Glomerular visceral epithelial cell (primary cell): ENCODE measurements around the gene ROCK2.

ENCODE experiments used
- DNase-seq: peaks from one replicate; pipeline ENCODE4 v3.0.0-alpha.2; 2016; ENCODE audit errors: extremely low spot score

Gene ROCK2

GRCh38 chr2:11344342-11344955 is at the start of gene ROCK2:
Gene ROCK2, minus strand, starts transcription at chr2:11344636. Its CDS starts 500 bp downstream, at chr2:11344136.
- DNase-seq: peak; percentile 84

DNA sequence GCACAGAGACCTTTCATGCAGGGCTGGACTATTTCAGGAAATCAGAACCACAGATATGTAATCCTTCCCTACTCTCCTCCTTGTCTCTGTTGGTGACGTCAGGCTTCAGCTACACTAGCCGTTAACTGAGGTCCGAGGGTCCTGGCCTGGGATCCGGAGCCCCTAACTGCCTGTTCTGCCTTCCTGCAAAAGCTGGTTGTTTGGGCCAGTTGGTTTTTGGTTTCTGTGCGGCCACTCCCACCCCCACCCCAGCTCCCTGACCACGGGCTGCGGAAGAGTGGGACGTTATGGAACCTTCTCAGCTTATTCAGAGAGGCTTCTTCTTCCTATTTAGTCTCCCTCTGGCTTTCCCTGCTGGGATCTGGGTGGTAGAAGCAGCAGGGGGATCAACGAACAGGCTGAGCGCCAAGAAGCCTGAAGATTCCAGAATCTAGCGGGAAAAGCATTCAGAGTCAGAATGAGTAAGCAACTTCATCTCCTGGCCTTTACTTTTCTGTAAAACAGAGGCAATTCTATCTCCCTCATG is 49.3 kb upstream of the ROCK2 start:
- DNase-seq: no peak

DNA sequence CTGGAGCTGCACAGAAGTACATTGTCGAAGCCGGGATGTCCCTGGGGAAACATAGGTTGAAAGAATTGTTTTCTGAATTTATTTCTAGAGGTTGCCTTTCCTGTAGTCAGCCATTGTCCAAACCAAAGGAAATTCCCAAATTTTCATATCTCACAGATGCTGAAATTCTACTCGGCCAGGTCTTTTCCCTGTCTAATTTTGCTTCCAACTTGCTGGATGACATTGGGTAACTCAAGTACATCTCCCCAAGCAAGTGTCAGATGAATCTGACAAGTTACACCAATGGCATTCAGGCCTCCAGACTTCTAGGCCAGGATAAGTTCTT is 47.5 kb upstream of the ROCK2 start:
- DNase-seq: no peak

- DNase-seq: peak; percentile 15
Measured at GRCh38 chr2:11390399-11390658, 45.9 kb upstream of the ROCK2 start.

- DNase-seq: peak; percentile 96
Measured at GRCh38 chr2:11389551-11390398, 45.3 kb upstream of the ROCK2 start.

GRCh38 chr2:11389052-11389420 is 44.6 kb upstream of the ROCK2 start:
- DNase-seq: no peak

- DNase-seq: no peak
Measured at GRCh38 chr2:11388262-11389051, 44.0 kb upstream of the ROCK2 start.

GRCh38 chr2:11387843-11388242 is 43.4 kb upstream of the ROCK2 start:
- no peak for DNase-seq

DNA sequence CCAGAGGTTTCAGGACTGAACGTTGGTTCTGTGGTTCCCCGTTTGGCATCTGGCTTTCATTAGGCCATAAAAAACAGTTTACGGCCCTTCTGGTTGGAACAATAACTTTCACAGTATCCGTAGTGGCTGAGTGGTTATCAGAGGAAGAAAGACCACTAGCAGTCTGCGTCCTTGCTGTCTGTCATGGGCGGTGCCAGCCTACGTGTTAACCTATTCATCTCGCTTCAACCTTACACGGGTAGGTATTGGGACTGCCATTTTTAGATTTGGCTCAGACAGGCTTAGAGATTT is 42.6 kb upstream of the ROCK2 start:
- DNase-seq: no peak

- no peak for DNase-seq
Measured at GRCh38 chr2:11385847-11386246, 41.4 kb upstream of the ROCK2 start.

GRCh38 chr2:11385216-11385615 is 40.8 kb upstream of the ROCK2 start:
- DNase-seq: no peak

DNA sequence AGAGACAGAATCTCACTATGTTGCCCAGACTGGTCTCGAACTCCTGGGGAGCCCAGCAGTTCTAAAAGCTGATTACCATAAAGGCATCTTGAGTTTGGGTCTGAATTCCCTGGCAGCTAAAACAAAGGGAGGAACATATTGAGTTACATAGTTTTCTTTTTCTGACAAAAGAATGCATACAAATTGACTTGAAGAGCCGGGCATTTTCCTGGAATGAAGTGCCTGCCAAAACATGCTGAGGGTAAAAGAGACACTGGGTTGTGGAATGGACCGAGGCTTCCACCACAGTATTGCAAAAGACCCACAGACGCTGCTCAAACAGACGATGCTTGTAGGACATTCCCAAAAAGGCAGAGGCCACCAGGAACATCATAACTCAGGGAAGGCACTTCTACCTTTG is 35.1 kb upstream of the ROCK2 start:
- no peak for DNase-seq

GRCh38 chr2:11377928-11378545 is 33.6 kb upstream of the ROCK2 start:
- DNase-seq: no peak

GRCh38 chr2:11376071-11376470 is 31.6 kb upstream of the ROCK2 start:
- no peak for DNase-seq

DNA sequence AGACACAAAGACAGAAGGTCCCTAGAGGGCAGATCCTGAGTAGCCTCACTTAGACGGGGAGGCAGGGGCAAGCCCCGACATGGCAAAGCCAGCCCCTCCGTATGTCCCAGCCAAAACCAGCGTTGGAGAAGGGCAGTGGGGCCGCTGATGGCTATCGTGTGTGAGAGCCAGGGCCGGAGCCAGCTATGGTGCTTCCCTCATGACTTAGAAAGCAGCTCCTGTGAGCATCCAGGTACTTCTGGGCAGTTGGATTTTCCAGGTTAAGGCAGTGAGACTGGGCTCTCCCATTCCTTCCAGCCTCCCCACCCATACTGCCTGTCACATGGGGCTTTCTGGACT is 31.2 kb upstream of the ROCK2 start:
- DNase-seq: no peak

DNA sequence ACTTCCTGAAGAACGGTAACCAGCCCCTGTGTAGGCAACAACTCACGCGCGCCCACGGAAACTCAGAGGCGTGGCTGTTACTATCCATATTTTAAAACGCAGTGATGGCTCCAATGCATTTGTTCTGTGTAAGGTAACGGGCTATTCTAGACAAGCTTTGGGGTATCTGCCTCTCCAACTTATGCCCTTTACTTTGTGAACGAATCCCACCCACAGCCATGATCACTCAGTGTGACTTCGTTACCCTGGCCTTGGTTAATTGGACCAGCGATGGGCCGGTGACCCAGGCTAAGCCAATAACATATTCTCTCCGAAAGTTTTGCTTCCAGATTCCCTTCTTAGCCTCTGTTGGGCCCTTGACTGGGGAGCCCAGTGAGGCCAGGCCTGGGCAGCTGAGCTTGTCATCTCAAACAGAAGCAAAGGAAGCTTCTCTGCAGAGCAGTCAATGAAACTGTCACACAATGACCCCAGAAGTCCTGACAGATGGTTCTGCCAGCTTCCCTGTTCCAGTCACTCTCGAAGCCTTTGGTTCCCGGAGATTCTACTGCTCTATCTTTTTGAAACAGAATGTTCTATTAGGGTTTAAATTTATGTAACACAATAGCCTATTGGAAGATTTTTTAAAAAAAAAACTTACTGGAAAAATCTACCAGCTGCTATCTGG is 30.7 kb upstream of the ROCK2 start:
- DNase-seq: no peak

DNA sequence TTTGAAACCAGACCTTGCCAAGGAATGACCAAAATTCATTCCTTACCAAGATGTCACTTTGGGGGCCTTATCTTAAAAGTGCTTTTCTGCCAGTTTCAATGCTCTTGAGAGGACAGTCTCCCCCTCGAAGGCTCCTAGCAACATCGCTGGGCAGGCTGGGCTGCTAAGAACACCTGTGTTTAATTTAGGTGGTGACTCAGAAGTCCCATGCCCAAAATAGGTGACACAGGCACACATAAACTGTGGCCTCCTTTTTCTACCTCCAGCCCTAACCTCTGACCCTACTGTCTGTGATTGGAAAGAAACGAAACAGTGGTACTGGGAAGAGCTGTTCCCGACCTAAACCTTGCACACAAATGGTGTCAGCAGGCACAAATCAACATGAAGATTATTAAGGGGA is 28.7 kb upstream of the ROCK2 start:
- no peak for DNase-seq

DNA sequence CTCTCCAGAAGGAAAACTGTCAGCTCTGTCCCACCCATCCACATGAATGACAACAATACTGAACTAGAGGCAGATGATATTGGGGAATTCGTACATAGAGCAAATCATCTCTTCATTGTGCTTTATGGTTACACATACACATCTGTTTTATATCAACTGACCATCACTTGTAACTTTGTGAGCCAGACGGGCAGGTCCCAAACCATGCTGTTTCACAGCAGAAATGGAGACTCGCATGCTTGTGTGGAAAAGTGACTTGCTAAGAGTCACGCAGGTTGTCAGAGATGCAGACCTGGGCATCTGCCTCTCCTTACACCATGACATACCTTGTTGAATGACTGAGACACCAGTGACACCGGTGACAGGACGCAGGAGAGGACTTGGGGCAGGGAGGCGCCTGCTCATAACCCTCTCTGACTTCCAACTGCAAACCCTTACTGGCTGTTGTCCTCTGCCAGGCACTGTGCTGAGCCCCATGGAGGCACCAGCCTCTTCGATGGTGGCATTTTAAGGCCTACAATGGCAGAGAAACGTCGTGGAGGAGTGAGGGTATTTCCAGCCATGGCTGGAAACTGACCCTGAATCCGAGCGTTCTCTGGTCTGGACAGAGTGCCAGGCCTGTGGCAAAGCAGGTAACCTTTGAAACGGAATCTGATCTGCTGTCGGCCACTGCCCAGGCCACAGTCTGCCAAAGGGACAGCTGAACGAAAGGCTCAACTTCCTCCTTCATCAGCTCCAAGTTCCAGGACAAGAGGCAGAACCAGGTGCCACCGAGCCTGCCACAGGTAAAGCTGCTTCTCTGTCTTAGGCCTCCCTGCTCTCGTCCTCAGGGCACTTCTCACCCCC is 26.9 kb upstream of the ROCK2 start:
- DNase-seq: no peak

- DNase-seq: peak; percentile 25
Measured at GRCh38 chr2:11370377-11371091, 26.1 kb upstream of the ROCK2 start.

DNA sequence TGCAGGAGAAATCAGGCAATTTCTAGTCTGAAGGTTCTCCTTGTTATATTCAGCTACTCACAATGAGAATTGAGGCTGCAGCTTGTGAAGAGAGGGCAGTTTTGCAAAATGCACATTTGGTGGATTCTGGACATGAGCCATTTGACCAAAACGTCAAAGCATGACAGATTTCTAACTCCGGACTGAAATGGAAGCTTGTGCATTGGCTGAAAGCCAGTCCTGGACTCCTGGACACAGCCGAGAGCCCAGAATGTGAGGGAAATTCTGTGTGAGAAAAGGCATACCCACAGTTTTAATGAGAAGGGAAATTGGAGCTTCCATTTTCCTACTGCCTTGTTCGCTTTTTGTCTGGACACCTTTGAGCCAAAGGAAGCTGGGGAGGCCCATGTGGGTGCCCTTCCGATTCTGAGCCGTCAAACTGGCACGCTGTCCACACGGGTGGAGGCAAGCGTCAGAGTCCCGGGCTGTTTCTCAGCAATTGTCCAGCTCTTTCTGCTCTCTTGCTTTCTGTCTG is 23.7 kb upstream of the ROCK2 start:
- no peak for DNase-seq
